ENCODE data around the gene SERF2.
A peak's percentile ranks its signal among the peaks of the same experiment; 100 is the strongest.
"Not testable (repeated sequence)": the region's sequence is repeated elsewhere in the genome, so short reads cannot be mapped to it uniquely, and the experiment has no call there.

The SERF2 gene

DNA sequence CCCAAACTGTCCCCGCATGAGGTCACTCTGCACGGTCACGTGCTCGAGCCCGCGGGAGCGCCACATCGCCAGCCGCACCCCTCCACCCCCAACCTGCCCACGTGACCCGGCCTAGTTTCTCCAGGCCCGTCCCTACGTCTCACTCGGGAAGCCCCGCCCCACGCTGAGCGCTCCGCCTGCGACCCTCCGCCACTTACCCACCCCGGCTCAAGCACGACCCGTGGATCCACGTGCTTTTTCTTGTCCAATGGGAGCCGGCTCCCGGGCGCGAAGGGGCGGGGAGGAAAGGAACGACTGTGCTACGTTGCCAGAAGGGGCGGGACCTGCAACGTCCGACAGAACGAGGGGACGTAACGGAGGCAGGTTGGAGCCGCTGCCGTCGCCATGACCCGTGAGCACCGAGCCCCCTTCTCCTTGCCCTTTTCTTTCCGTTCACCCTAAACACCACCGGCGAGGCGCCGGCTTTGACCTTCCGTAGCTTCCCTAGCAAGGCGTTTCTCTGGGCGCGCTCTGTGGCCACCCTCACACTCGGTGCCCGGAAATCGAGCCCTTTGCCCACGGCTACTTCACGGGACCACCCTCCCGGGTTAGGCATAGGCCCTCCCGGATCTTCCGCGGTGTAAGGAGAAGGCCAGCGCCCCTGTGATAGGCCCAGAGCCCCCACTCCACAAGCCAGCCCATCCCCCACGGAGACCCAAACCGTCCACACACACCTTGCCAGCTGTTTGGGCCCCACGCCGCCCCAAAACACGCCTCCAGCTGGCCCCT lies at the start of gene SERF2:
SERF2 (plus strand) TSS at position 328 of the 768 bp plus-strand sequence; CDS start at position 385, 57 bp downstream.
- peak; percentile 98 for DNase-seq (ENCODE audit: low spot score)

- DNase-seq (ENCODE audit: low spot score), result peak; percentile 96
These were observed 45.7 kb upstream of the SERF2 start, which contains the start of gene PDIA3 for GRCh38 chr15:43746245-43746902. Gene PDIA3, plus strand, starts transcription at chr15:43746438. Its CDS starts 102 bp downstream, at chr15:43746540.

DNA sequence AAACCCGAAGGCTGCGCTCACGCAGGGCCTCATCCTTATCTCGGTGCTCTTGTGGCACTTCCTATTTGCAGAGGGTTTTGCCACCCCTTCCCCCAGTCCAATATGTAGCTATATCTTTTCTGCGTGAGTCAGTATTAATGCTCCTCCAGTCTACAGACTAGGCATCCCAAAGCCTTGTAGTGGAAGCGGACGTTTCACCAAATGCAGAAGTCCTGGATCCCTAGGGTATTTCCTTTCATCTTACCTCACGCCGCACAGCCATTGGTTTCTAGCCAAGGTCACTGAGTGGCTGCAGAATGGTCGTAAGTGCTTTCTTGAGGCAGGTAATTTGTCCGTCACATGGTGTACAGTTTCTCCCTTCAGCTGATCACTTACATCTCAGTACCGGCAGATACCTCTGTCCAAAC lies 45.2 kb upstream of the SERF2 start:
- DNase-seq (ENCODE audit: low spot score), result not testable (repeated sequence)

GRCh38 chr15:43748376-43748775 lies 43.7 kb upstream of the SERF2 start:
- no peak for DNase-seq (ENCODE audit: low spot score)

- DNase-seq (ENCODE audit: low spot score), result no peak
These were observed 42.3 kb upstream of the SERF2 start for GRCh38 chr15:43749690-43750345.

GRCh38 chr15:43751885-43752284 lies 40.2 kb upstream of the SERF2 start:
- DNase-seq (ENCODE audit: low spot score), result no peak

DNA sequence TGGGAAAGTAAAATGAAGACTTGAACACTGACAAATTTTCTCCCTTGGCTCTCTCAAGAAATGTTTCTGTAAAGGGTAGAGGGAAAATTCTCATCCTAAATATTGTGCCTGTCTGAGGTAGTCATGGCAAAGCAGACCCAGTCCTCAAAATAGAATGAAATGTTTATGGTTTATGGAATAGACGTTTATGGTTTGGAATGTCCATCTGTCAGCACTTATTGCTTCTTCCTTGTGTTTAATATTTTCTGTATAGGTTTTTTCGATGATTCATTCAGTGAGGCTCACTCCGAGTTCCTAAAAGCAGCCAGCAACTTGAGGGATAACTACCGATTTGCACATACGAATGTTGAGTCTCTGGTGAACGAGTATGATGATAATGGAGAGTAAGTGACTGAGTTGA lies 29.3 kb upstream of the SERF2 start:
- no peak for DNase-seq (ENCODE audit: low spot score)

DNA sequence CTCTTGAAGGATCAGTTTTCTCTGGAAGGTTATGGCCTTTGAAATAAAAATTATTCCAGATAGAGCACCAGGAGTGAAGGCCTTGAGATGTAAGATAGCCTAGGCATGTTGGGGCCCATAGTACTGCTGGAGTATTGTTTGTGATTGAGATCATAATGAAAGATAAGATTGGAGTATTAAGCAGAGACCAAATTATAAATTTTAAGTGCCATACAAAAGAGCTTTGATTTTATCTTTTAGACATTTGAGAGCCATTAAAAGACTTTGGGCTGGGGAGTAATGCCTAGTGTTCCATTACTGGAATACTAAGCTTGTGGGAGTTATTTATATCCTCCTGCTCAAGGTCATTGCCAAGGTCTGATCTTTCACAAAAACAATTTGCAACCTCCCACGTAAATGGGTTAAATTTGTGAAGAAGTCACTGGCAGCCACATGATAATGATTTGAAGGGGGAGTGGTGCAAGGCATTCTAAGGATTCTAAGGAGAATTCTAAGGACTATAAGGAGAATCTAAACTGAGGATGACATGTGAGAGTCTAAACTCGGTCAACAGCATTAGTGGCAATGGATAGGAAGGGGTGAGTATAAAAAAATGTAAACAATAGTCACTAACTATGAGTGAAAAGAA lies 28.2 kb upstream of the SERF2 start:
- DNase-seq (ENCODE audit: low spot score), result no peak

- DNase-seq (ENCODE audit: low spot score), result peak; percentile 67
These were observed 22.4 kb upstream of the SERF2 start for GRCh38 chr15:43769584-43770228.

- no peak for DNase-seq (ENCODE audit: low spot score)
These were observed 20.3 kb upstream of the SERF2 start for GRCh38 chr15:43771816-43772215.

GRCh38 chr15:43772624-43773023 lies 19.5 kb upstream of the SERF2 start:
- DNase-seq (ENCODE audit: low spot score), result no peak

- DNase-seq (ENCODE audit: low spot score), result no peak
These were observed 18.1 kb upstream of the SERF2 start for GRCh38 chr15:43774062-43774461.

GRCh38 chr15:43775411-43775965 lies 16.6 kb upstream of the SERF2 start:
- peak; percentile 81 for DNase-seq (ENCODE audit: low spot score)

DNA sequence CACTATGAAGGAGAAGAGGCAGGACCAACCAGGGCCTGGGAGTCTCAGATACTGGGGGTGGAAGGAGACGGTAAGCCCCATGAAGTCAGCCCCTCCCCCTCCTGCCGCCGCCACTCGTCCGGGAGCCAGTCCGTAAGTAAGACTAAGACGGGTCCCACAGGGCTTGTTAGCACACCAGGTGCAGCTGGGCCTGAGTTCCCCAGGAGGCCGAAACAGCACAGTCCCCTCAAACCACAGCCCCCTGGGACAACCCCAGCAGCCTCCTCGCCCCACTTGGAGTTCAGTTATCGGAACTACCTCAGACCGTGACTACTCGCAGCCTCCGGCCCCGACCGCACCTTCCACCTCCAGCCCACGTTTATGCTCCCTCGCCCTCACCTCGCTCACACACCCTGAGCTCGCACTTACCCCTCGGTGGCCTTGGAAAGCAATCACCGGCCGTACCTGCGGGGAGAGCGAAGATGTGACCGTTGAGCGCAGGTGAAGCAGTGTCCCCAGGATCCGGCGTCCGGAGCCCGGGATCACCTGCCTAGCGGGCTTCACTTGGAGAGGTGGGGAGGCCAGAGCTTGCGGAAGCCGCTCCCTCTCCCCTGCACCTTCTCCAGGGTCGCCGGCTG lies 15.9 kb upstream of the SERF2 start:
- DNase-seq (ENCODE audit: low spot score), result peak; percentile 75

DNA sequence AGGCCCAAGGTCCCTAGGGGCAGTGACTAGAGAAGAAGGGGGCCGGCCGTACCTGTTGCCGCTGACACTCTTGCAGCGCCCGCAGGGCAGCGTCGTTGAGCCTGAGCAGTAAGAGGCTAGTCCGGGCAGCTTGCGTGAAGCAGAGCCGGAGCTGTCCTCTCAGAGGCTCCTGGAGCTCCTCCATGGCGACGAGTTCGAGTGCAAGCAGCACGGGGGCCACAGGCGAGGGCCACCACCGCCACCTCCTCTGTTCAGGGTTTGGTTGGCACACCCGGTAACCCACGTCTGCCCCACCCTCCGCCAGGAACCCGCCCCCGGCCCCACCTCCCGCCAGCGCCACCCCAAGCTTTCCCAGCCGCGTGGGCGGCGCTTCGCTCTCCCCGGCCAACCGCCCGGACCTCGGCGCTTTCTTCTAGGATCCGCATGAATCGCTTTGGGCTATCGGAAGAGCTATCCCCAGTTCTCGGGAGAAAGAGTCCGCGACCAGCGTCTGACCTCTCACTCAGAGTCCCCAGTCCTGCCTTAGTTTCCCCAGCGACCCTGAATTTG lies 15.3 kb upstream of the SERF2 start, which contains the start of gene ELL3:
ELL3 (minus strand) TSS at position 249 of the 549 bp plus-strand sequence; CDS start at position 184, 65 bp downstream.
- DNase-seq (ENCODE audit: low spot score), result peak; percentile 88

DNA sequence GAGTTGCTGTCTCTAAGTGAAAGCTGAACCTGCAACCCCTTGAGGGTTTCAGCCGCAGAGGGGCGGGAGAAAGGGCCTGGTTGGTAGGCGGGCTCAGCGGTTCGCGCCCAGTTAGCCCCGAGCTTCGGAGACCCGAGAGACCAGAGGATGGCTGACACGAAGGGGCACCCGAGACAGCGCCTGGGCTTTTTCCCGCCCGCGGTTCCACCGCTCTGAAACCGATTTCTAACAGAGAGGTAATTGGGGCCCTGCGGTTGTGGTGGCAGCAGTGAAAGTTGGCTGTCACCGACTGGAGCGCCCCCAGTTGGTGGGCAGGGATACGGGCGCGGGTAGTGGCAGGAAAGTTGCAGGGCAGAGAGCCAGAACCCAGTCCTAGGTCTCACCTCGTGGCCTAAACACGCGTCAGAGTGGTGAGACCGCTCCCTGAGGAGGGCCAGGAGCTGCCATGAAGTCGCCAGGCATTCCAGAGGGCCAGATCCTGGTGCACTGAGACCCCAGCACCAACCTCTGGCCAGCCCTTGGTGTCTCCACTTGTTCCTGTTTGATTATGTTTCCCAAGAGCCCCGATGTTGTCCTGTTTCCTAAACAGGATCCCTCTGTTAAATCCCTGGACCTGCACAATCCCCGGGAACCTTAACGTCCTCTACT lies 14.7 kb upstream of the SERF2 start:
- peak; percentile 83 for DNase-seq (ENCODE audit: low spot score)

- DNase-seq (ENCODE audit: low spot score), result no peak
These were observed 13.1 kb upstream of the SERF2 start for GRCh38 chr15:43779016-43779415.

DNA sequence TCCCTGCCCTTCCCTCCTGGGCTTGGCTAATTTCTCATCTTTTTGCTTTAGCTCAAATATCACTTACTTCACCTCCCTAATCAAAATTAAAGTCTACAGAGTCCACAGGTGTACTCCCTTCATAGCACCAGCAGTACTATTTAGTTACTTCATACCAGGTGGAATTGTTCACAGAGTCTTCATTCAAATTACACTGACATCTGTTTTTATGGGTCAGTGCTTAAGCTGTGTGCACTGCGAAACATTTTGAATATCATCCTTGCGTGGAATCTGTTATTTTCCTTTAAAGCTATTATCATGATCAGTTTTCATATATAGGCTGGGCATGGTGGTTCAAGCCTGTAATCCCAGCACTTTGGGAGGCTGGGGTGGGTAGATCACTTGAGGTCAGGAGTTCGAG lies 2.7 kb upstream of the SERF2 start:
- no peak for DNase-seq (ENCODE audit: low spot score)

DNA sequence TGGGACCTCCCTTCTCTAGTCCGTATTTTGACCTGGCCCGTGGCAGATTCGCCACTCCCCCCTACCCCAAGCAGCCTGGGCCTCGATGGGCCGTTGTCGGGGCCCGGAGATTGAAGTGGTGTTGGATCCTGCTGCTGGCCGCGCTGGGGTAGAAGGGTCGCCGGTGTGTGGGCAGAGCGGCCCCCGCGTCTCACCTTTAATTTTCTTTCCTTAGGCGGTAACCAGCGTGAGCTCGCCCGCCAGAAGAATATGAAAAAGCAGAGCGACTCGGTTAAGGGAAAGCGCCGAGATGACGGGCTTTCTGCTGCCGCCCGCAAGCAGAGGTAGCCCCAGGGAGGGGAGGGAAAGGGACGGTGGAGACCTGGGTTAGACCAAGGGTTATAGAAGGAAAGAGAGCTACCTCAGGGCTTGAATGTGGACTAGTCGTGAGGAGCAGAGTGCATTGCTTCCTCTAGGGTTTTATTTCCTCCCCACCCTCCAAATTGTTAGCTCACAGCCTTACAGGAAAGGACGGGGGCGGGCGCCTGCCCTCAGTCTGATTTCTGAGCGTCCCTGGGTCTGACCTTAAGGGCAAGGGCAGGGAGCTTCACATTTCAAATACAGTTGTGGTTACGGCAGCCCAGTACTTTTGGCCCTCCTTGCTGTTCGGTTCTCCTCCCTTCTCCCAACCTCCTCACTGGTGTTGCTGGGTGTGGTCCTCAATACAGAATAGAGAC lies 799 bp downstream of the SERF2 start:
- DNase-seq (ENCODE audit: low spot score), result no peak

DNA sequence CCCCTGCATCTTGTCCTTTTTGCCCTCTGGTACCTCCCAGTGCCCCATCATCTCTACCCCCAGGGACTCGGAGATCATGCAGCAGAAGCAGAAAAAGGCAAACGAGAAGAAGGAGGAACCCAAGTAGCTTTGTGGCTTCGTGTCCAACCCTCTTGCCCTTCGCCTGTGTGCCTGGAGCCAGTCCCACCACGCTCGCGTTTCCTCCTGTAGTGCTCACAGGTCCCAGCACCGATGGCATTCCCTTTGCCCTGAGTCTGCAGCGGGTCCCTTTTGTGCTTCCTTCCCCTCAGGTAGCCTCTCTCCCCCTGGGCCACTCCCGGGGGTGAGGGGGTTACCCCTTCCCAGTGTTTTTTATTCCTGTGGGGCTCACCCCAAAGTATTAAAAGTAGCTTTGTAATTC lies 1.5 kb downstream of the SERF2 start:
- DNase-seq (ENCODE audit: low spot score), result no peak

Data from D341Med (cell line).